T47D (cell line): Measurements from ENCODE around the gene CCNJL.
"Not testable (repeated sequence)": the region's sequence is repeated elsewhere in the genome, so short reads cannot be mapped to it uniquely, and the experiment has no call there.

Experiments
- DNase-seq, 2 experiments: peaks; one replicate each; pipeline versions ENCODE4 v3.0.0 to v3.0.0-alpha.2; 2011 to 2012; ENCODE audit warnings: low read depth in 1 of 2, low spot score in 1 of 2
- JUND ChIP-seq: IDR thresholded peaks from 2 replicates; pipeline ENCODE4 v1.6.1; 2012; ENCODE audit warnings: low read depth
- in situ Hi-C: cut with HindIII; loops from 2 replicates; pipeline ENCODE4 v1.10.0; 2016; ENCODE audit warnings: low sequenced_read_pairs, low pct_unique_long_range_greater_than_20kb

The CCNJL gene

DNA sequence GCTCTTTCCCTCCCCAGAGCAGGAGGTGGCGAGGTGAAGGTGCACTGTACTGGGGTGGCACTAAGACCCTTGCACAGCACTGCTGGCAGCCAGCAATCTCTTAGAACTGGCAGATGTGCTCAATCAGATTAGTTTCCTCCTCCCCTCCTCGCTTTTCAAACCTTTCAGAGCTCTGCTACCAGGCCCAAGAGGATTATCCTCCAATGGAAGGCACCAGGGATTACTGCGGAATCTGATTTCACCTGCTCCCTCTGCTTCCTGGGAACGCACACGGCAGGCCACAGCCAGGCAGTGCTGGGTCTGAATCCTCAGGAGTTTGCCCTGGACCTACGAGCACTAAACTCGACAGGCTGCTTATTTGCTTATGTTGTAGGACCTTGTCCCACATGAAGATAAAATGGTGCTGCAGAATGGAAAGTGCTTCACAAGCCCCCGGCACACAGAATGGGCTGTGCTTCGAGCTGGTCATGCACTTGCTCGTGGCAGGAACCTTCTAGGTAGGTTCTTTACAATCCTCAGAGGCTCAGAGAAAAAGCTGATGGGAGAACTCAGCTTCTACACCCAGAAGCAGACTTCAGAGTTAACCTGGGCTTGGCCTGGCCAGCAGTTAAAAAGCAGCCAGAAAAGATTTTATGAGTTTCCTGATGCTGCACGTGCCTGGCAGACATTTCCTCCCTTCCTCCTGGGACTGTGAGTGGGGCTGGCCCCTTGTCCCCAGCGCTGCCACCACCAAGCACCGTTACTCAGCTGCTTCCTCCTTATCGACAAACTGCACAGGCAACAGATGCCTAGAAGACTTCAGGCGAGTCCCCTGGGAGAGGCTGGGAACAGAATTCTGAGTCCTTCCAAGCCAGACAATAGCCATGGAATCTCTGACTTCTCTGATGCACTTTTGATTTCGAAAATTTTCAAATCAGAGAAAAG, 50.0 kb downstream of the CCNJL start:
- in situ Hi-C loops: no loop called here
- no peak for DNase-seq
- no peak for TF ChIP-seq JUND

DNA sequence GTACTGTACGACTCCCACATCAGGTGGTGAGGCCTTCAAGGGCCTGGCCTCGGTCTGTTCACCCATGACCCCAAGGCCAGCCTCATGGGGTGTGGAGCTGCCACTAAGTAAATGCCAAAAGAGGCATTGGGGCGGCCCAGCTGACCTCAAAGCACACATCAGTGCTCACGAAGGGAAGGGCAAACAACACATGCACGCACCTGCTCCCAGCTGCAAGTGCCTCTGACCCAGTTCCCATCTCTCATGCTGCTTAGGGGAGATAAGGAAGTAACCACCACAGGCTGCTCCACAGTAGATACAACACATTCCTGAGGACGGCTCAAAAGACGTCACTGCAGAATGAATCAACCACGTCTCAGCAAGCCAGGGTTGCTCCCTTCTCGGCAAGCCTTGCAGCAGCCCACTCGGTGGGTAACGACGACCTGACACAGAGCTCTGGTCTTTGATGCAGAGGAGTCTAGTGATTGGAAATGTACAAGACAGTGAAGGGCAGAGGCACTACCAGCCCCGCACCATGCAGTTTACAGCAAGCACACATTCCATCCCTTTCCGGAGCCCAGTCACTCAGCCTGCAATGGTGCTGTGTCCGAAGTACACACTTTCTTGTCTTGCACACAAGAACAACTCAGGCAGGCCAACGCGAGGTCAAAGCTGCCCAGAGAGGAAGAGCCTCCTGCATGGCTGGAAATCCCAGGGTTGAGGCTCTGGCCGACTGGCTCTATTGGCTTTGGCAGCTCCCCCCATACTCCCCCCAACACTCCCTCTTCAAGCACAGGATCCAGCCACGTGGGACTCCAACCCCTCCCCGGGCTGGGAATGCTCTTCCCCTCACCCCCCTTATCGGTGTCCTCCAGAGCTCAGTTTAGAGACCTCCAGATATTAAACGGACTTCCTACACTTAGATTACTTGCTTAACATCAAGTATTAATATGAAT, 51.2 kb downstream of the CCNJL start:
- no peak for DNase-seq
- in situ Hi-C loops: no loop called here

DNA sequence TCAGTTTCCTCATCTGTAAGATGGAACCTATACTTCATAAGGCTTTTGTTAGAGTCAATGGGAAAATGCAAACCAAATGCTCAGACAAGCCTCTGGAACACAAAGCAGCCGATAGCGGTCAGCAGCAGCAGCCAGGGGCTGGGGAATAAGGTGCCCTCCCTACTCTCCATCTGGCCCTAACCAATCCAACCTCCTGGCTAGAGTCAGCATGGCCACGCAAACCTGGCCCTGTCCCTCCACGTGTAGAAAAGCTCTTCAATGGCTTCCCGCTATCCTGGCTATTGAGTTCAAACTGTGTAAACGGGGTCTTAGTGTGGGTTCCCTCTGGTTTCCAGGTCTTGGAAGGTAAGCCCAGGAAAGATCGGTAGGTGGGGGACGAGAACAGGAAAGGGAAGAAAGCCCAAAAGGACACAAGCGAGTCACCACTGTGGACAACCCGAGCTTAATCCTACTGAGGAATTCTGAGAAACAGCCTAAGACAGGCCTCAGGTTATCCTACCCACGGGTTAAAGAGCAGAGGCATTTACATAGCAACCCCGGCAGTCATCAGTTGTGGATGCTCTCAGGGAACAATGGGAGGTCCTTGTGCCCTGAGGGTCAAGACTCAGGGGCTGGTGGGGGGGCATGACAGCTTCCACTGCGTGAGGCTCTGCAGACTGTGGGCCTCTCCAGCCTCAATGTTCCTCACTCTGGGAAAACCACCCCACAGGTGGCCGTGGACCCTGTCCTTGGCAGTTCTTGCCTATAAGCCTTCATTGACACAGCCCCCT, 52.2 kb downstream of the CCNJL start:
- in situ Hi-C loops: no loop called here
- no peak for DNase-seq
- TF ChIP-seq JUND: no peak

More for the DNA sequence above, 51.2 kb downstream of the CCNJL start:
- TF ChIP-seq JUND: no peak

DNA sequence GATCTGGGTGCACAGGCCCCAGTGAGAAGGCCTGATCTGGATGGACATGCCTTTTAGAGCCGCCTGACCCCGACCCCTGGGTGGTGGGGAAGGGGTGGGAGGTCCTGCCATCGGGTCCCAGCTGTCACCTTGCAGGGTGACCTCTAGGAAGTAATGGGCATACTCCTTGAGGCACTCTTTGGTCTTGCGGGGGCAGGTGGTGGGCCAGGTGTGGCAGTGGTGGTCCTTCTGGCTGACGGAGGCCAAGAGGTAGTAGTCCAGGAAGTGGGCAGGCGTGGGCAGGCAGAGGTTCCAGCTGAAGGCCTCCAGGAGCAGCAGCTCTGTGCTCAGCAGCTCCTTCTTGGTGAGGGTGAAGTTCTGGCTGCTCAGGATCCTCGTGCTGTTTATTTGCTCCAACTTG, 53.0 kb downstream of the CCNJL start:
- in situ Hi-C loops: no loop called here
- no peak for DNase-seq
- no peak for TF ChIP-seq JUND

DNA sequence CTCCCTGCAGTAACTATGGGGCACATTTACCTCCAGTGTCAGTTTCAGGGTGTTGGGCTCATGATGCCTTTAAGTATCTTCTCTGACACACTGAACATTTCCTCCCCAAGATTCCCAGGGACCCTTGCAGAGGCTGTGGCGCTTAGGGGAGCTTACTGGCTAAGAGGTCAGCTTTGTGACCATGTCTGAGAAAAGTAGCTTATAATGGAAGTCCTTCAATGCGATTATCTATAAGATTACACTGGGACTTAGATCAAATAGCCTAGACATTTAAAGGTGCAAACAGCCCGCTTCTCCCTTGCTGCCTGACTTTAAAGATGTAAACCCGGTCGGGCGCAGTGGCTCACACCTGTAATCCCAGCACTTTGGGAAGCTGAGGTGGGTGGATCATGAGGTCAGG, 57.7 kb downstream of the CCNJL start:
- no peak for TF ChIP-seq JUND
- in situ Hi-C loops: no loop called here
- DNase-seq: no peak

DNA sequence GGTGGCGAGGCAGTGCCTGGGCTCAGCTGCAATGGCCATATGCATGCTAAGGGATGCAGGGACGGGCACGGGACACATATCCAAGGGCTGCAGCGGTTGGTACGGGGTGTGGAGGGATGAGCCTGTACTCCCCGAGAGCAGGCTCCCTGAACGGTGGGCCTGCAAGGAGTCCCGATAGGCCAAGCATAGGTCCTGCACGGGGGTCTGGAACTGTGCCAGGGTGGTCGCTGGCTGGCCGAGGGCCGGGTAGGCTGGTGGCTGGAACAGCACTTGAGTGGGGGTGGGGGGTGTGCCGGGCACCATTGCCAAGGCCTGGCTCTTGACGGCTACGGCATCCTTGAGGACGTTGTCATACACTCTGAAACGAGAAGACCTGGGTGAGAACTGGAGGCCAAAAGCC, 58.9 kb downstream of the CCNJL start:
- no peak for DNase-seq
- no peak for TF ChIP-seq JUND
- in situ Hi-C loops: no loop called here

DNA sequence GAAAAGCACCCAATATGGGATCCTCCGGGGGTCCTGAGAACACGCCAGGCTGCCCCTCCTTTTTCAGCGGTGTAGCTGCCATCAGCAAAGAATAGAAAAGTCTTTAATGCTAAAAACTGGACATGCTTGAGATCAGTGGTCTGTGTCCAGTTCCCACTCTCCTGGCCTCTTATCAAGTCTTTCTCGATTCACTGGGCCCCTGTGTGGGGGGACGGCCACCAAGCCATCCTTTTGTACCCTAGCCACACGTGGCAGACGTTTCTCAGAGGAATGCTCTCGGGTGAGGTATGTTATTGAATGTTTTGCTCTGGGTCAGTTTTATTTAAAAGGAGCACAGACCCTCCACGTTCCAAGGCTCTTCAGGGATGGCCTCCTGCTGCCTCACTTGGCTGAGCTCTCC, 59.4 kb downstream of the CCNJL start:
- no peak for DNase-seq
- TF ChIP-seq JUND: no peak
- in situ Hi-C loops: no loop called here

DNA sequence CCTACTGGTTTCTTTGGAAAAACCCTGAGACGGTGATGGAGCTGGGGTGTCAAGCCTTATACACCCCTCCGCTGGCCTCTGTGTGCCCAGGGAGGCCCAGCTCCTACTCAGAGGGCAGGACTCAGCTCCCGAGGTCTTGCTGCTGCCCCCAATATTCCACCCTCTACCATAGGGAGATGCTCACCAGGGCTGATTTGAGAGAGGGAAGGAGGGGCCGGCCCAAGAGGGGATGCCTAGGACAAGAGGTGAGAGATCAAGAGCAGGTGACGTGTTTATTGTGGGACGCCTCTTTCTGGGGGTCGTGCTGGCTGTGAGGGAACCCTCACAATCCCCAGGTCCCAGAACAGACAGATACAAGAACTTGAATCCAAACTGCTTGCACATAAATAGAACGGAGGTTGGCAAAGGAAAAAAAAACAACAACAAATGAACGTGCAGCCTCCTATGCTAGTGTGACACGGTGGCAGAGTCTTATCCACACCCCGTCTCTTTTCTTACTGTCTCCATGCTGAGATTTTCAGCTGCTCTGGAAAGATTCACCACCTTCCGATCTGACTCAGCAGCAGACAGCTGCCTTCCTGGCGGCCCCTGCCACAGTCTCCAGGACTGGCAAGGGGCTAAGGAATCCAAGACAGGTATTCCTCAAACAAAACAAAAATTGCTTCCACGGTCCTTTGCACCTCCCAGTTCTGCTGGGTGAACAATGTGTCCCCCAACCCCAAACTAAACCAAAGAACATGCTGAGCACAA, 60.8 kb downstream of the CCNJL start:
- no peak for TF ChIP-seq JUND
- in situ Hi-C loops: no loop called here
- no peak for DNase-seq

DNA sequence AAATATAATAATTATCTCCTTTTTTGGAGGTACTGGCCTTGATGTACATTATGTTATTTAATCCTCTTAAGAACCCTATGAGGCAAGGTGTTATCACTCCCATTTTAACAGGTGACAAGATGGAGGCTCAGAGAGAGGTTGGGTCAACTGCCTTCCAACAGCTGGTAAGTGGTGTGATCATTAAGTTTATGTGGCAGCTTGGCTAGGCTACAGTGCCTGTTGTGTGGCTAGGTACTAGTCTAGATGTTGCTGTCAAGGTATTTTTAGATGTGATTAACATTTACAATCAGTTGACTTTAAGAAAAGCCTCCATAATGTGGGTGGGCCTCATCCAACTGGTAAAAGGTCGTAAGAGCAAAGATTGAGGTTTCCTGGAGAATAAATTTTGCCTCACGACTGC, 61.5 kb downstream of the CCNJL start:
- in situ Hi-C loops: no loop called here
- no peak for TF ChIP-seq JUND
- DNase-seq: no peak

DNA sequence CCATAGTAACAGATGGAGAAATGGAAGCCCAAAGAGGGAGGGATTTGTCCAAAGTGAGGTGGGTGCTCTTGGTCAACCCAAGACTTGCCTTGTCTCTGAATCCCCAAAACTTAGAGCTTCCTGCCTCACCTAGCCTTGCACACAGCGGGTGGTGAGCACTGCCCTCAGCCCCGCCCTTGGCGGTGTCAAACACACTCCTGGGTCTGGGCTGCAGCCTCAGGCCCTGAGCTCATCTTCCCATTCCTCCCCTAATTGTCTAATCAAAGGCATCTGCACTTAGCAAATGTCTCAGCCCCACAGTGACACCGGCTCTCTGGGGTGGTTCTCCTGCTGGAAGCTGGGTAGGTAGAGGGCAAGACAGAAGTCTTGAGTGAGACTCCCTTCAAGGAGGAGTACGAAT, 62.1 kb downstream of the CCNJL start:
- TF ChIP-seq JUND: no peak
- in situ Hi-C loops: no loop called here
- no peak for DNase-seq

DNA sequence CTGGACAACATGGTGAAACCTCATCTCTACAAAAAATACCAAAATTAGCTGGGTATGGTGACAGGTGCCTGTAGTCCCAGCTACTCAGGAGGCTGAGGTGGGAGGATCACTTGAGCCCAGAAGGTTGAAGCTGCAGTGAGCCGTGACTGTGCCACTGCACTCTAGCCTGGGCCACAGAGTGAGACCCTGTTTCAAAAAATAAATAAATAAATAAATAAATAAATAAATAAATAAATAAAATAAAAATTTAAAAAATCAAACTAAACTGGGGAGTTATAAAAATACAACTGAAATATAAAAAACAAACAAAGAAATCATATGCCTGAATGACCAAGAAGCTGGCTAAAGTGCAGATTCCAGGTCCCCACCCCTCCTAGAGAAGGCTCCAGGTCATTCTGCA, 62.8 kb downstream of the CCNJL start:
- in situ Hi-C loops, DNase-seq: not testable (repeated sequence)

DNA sequence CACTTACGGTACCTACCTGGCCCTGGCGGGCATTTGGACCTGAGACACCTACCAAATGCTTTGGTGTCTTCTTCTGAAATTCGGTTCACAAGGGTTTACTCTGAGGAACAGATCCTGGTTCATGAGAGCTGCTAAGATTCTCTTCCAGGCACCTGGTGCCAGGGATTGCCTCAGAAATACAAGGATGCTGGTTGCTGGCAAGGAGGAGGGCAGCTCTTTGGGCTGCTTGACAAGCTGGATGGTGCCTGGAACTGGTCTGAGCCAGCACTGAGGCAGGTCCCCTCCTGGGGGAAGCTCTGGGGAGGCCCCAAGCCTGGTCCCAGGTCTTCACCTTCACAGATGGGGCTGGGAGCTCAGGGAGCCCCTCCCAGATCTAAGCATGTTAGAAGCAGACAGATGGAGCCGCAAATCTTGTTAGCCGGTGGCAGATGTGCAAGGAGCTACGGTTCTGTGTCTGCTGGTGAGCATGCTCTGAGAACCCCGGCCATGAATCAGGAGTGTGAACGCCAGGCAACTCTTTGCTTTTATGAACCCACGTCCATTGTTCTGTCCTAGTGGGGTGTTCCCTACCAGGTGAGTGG, 66.8 kb downstream of the CCNJL start:
- no peak for DNase-seq
- in situ Hi-C loops: no loop called here
- no peak for TF ChIP-seq JUND
